Liver (tissue), 9 donors: Measurements from ENCODE around the gene TAAR5. TPM values are rescaled to one million over a fixed set of nuclear protein-coding genes. Genes with fewer than 3 reads are reported as not detected.

Experiments
- DNase-seq: peaks from one replicate; pipeline ENCODE4 v3.0.0-alpha.2; 2017; ENCODE audit warnings: low spot score
- H3K27ac ChIP-seq, 2 donors: one replicate each; pipeline ENCODE4 v1.7.0; 2013; ENCODE audit warnings: inconsistent platforms in 2 of 2, low read length in 2 of 2, control low read depth in 1 of 2, low read depth in 1 of 2, mild to moderate bottlenecking in 1 of 2
- H3K27me3 ChIP-seq, 4 donors: one replicate each; pipeline versions ENCODE4 v1.6.1 to v1.7.0; 2013; ENCODE audit warnings: low read length in 3 of 4, inconsistent platforms in 1 of 4, mild to moderate bottlenecking in 1 of 4, moderate library complexity in 1 of 4; ENCODE audit not compliant: control insufficient read depth in 4 of 4, insufficient read depth in 4 of 4
- H3K36me3 ChIP-seq, 4 donors: one replicate each; pipeline versions ENCODE4 v1.6.1 to v1.7.0; 2013; ENCODE audit warnings: low read length in 3 of 4, mild to moderate bottlenecking in 3 of 4, low read depth in 1 of 4, moderate library complexity in 1 of 4; ENCODE audit not compliant: control insufficient read depth in 4 of 4, insufficient read depth in 3 of 4
- H3K4me1 ChIP-seq, 4 donors: one replicate each; pipeline versions ENCODE4 v1.6.1 to v1.7.0; 2013; ENCODE audit warnings: low read length in 3 of 4, mild to moderate bottlenecking in 3 of 4, moderate library complexity in 1 of 4; ENCODE audit not compliant: control insufficient read depth in 4 of 4, insufficient read depth in 4 of 4
- H3K4me3 ChIP-seq, 3 donors: one replicate each; pipeline versions ENCODE4 v1.6.1 to v1.7.0; 2013; ENCODE audit warnings: low read length in 3 of 3, control low read depth in 1 of 3, low read depth in 1 of 3, mild to moderate bottlenecking in 1 of 3
- H3K9ac ChIP-seq, 2 donors: one replicate each; pipeline ENCODE4 v1.7.0; 2013; ENCODE audit warnings: low read length in 2 of 2, mild to moderate bottlenecking in 2 of 2, moderate library complexity in 2 of 2, control low read depth in 1 of 2, low read depth in 1 of 2
- H3K9me3 ChIP-seq, 4 donors: one replicate each; pipeline versions ENCODE4 v1.6.1 to v1.7.0; 2013; ENCODE audit warnings: low read length in 3 of 4; ENCODE audit not compliant: control insufficient read depth in 4 of 4
- CTCF ChIP-seq: fragments of 150-350 bp; IDR thresholded peaks from 2 replicates; pipeline ENCODE4 v1.5.1; 2017; ENCODE audit warnings: improper control_type of control experiment, low read depth, low read length; ENCODE audit not compliant: missing input control
- EGR1 ChIP-seq, 2 donors: IDR thresholded peaks; 2 replicates each; pipeline ENCODE4 v1.6.1; 2016 to 2018; ENCODE audit warnings: antibody characterized with exemption in 2 of 2, low read depth in 2 of 2
- FOXA2 ChIP-seq: IDR thresholded peaks from 2 replicates; pipeline ENCODE4 v1.6.1; 2016; ENCODE audit warnings: antibody characterized with exemption
- GABPA ChIP-seq, 2 donors: IDR thresholded peaks in 1 of 2; conservative IDR thresholded peaks in 1 of 2; 2 replicates each; pipeline ENCODE4 v1.6.1; 2016; ENCODE audit warnings: antibody characterized with exemption in 2 of 2, mild to moderate bottlenecking in 1 of 2, moderate library complexity in 1 of 2
- HNF4A ChIP-seq, 2 donors: conservative IDR thresholded peaks; 2 replicates each; pipeline ENCODE4 v1.6.1; 2016; ENCODE audit warnings: antibody characterized with exemption in 2 of 2, mild to moderate bottlenecking in 2 of 2
- HNF4G ChIP-seq: IDR thresholded peaks from 2 replicates; pipeline ENCODE4 v1.6.1; 2016; ENCODE audit warnings: antibody characterized with exemption
- MAX ChIP-seq: IDR thresholded peaks from 2 replicates; pipeline ENCODE4 v1.6.1; 2016; ENCODE audit warnings: antibody characterized with exemption
- RAD21 ChIP-seq, 2 donors: IDR thresholded peaks; 2 replicates each; pipeline ENCODE4 v1.6.1; 2016; ENCODE audit warnings: antibody characterized with exemption in 2 of 2, mild to moderate bottlenecking in 2 of 2
- REST ChIP-seq: IDR thresholded peaks from 2 replicates; pipeline ENCODE4 v1.6.1; 2016; ENCODE audit warnings: antibody characterized with exemption, mild to moderate bottlenecking
- RXRA ChIP-seq, 2 donors: IDR thresholded peaks; 2 replicates each; pipeline ENCODE4 v1.6.1; 2017 to 2018; ENCODE audit warnings: antibody characterized with exemption in 2 of 2, mild to moderate bottlenecking in 1 of 2
- SP1 ChIP-seq: IDR thresholded peaks from 2 replicates; pipeline ENCODE4 v1.6.1; 2018; ENCODE audit warnings: antibody characterized with exemption, mild to moderate bottlenecking
- TAF1 ChIP-seq: conservative IDR thresholded peaks from 2 replicates; pipeline ENCODE4 v1.6.1; 2016; ENCODE audit warnings: antibody characterized with exemption, mild to moderate bottlenecking
- YY1 ChIP-seq: IDR thresholded peaks from 2 replicates; pipeline ENCODE4 v1.6.1; 2016; ENCODE audit warnings: antibody characterized with exemption, mild to moderate bottlenecking
- ZBTB33 ChIP-seq: IDR thresholded peaks from 2 replicates; pipeline ENCODE4 v1.6.1; 2016; ENCODE audit warnings: antibody characterized with exemption
- WGBS: extraction: QIAGEN DNeasy Blood & Tissue Kit; methylation state at CpG from one replicate; pipeline ENCODE4 v1.1.7; 2013; 5-methylcytosine and 5-hydroxymethylcytosine counted together
- polyA plus RNA-seq, 2 donors: library from polyadenylated mRNA; stranded (reverse) in 1 of 2; unstranded in 1 of 2; fragments of 200-250 nt in 1 of 2; fragments of >200 nt in 1 of 2; fragmentation: Nextera tagmentation in 1 of 2; extraction: Ambion mirVana in 1 of 2; gene quantifications; one replicate each; pipeline versions ENCODE4 v1.2.1 to v1.2.3, GENCODE V29; 2013 to 2015
- total RNA-seq, 2 donors: library from RNA; depleted of rRNA; stranded (reverse); fragments of >200 nt; gene quantifications; one replicate each; pipeline ENCODE4 v1.2.3, GENCODE V29; 2014
- donor health status: healthy.
- donor health status: healthy.
- donor health status: healthy.
- donor health status: healthy.
- donor health status: healthy.

The TAAR5 gene
- total and polyA plus RNA-seq, 4 donors: not detected

- Histone ChIP-seq H3K27ac (no peak overlapping the region), H3K4me1 (no peaks in the 10 kb centered on the region), H3K27me3 (no peaks in the 10 kb centered on the region), H3K36me3 (no peaks in the 10 kb centered on the region), H3K9ac (no peak overlapping the region), H3K9me3 (no peaks in the 10 kb centered on the region), H3K4me3 (no peak overlapping the region)
- TF ChIP-seq HNF4A (conservative IDR thresholded peaks at IDR 0.05) (no peak), ZBTB33 (no peak), REST (no peak), TAF1 (no peak), SP1 (no peak), MAX (no peak), CTCF (no peak), RXRA (IDR thresholded peaks at IDR 0.05) (no peak), EGR1 (IDR thresholded peaks at IDR 0.05; ENCODE audit: low read depth in 2 of 2) (no peak)
- WGBS: 74% methylated on average over 2 of the region's 2 CpGs
- DNase-seq: no peak
These were observed 3.3 kb upstream of the TAAR5 start for GRCh38 chr6:132592855-132593254.

GRCh38 chr6:132590362-132590761, 821 bp upstream of the TAAR5 start:
- Histone ChIP-seq H3K4me3 (no peak overlapping the region), H3K4me1 (no peaks in the 10 kb centered on the region), H3K36me3 (no peaks in the 10 kb centered on the region), H3K27ac (no peak overlapping the region), H3K27me3 (no peaks in the 10 kb centered on the region), H3K9me3 (no peaks in the 10 kb centered on the region), H3K9ac (no peak overlapping the region)
- WGBS: 84% methylated on average over 1 of the region's 1 CpG
- DNase-seq: no peak
- TF ChIP-seq YY1 (no peak), RXRA (IDR thresholded peaks at IDR 0.05) (no peak), GABPA (IDR thresholded peaks at IDR 0.05 in 1 of 2, conservative IDR thresholded peaks at IDR 0.05 in 1 of 2) (no peak), REST (no peak), TAF1 (no peak), EGR1 (IDR thresholded peaks at IDR 0.05; ENCODE audit: low read depth in 2 of 2) (no peak), FOXA2 (no peak), HNF4G (no peak), RAD21 (IDR thresholded peaks at IDR 0.05) (no peak), SP1 (no peak)
